Liver (tissue), 9 donors: Measurements from ENCODE around the gene ADAMTS2. TPM values are rescaled to one million over a fixed set of nuclear protein-coding genes. Genes with fewer than 3 reads are reported as not detected.

Source experiments
- DNase-seq: peaks from one replicate; pipeline ENCODE4 v3.0.0-alpha.2; 2017; ENCODE audit warnings: low spot score
- H3K27ac ChIP-seq, 2 donors: one replicate each; pipeline ENCODE4 v1.7.0; 2013; ENCODE audit warnings: inconsistent platforms in 2 of 2, low read length in 2 of 2, control low read depth in 1 of 2, low read depth in 1 of 2, mild to moderate bottlenecking in 1 of 2
- H3K27me3 ChIP-seq, 4 donors: one replicate each; pipeline versions ENCODE4 v1.6.1 to v1.7.0; 2013; ENCODE audit warnings: low read length in 3 of 4, inconsistent platforms in 1 of 4, mild to moderate bottlenecking in 1 of 4, moderate library complexity in 1 of 4; ENCODE audit not compliant: control insufficient read depth in 4 of 4, insufficient read depth in 4 of 4
- H3K36me3 ChIP-seq, 4 donors: one replicate each; pipeline versions ENCODE4 v1.6.1 to v1.7.0; 2013; ENCODE audit warnings: low read length in 3 of 4, mild to moderate bottlenecking in 3 of 4, low read depth in 1 of 4, moderate library complexity in 1 of 4; ENCODE audit not compliant: control insufficient read depth in 4 of 4, insufficient read depth in 3 of 4
- H3K4me1 ChIP-seq, 4 donors: one replicate each; pipeline versions ENCODE4 v1.6.1 to v1.7.0; 2013; ENCODE audit warnings: low read length in 3 of 4, mild to moderate bottlenecking in 3 of 4, moderate library complexity in 1 of 4; ENCODE audit not compliant: control insufficient read depth in 4 of 4, insufficient read depth in 4 of 4
- H3K4me3 ChIP-seq, 3 donors: one replicate each; pipeline versions ENCODE4 v1.6.1 to v1.7.0; 2013; ENCODE audit warnings: low read length in 3 of 3, control low read depth in 1 of 3, low read depth in 1 of 3, mild to moderate bottlenecking in 1 of 3
- H3K9ac ChIP-seq, 2 donors: one replicate each; pipeline ENCODE4 v1.7.0; 2013; ENCODE audit warnings: low read length in 2 of 2, mild to moderate bottlenecking in 2 of 2, moderate library complexity in 2 of 2, control low read depth in 1 of 2, low read depth in 1 of 2
- H3K9me3 ChIP-seq, 4 donors: one replicate each; pipeline versions ENCODE4 v1.6.1 to v1.7.0; 2013; ENCODE audit warnings: low read length in 3 of 4; ENCODE audit not compliant: control insufficient read depth in 4 of 4
- ATF3 ChIP-seq: IDR thresholded peaks from 2 replicates; pipeline ENCODE4 v1.6.1; 2016; ENCODE audit warnings: antibody characterized with exemption
- CTCF ChIP-seq: fragments of 150-350 bp; IDR thresholded peaks from 2 replicates; pipeline ENCODE4 v1.5.1; 2017; ENCODE audit warnings: improper control_type of control experiment, low read depth, low read length; ENCODE audit not compliant: missing input control
- FOXA1 ChIP-seq: IDR thresholded peaks from 2 replicates; pipeline ENCODE4 v1.6.1; 2016; ENCODE audit warnings: antibody characterized with exemption
- FOXA2 ChIP-seq: IDR thresholded peaks from 2 replicates; pipeline ENCODE4 v1.6.1; 2016; ENCODE audit warnings: antibody characterized with exemption
- GABPA ChIP-seq, 2 donors: IDR thresholded peaks in 1 of 2; conservative IDR thresholded peaks in 1 of 2; 2 replicates each; pipeline ENCODE4 v1.6.1; 2016; ENCODE audit warnings: antibody characterized with exemption in 2 of 2, mild to moderate bottlenecking in 1 of 2, moderate library complexity in 1 of 2
- HNF4A ChIP-seq, 2 donors: conservative IDR thresholded peaks; 2 replicates each; pipeline ENCODE4 v1.6.1; 2016; ENCODE audit warnings: antibody characterized with exemption in 2 of 2, mild to moderate bottlenecking in 2 of 2
- NR2F2 ChIP-seq: IDR thresholded peaks from 2 replicates; pipeline ENCODE4 v1.6.1; 2016; ENCODE audit warnings: antibody characterized with exemption
- RAD21 ChIP-seq, 2 donors: IDR thresholded peaks; 2 replicates each; pipeline ENCODE4 v1.6.1; 2016; ENCODE audit warnings: antibody characterized with exemption in 2 of 2, mild to moderate bottlenecking in 2 of 2
- SP1 ChIP-seq: IDR thresholded peaks from 2 replicates; pipeline ENCODE4 v1.6.1; 2018; ENCODE audit warnings: antibody characterized with exemption, mild to moderate bottlenecking
- ZBTB33 ChIP-seq: IDR thresholded peaks from 2 replicates; pipeline ENCODE4 v1.6.1; 2016; ENCODE audit warnings: antibody characterized with exemption
- WGBS: extraction: QIAGEN DNeasy Blood & Tissue Kit; methylation state at CpG from one replicate; pipeline ENCODE4 v1.1.7; 2013; 5-methylcytosine and 5-hydroxymethylcytosine counted together
- polyA plus RNA-seq, 2 donors: library from polyadenylated mRNA; stranded (reverse) in 1 of 2; unstranded in 1 of 2; fragments of 200-250 nt in 1 of 2; fragments of >200 nt in 1 of 2; fragmentation: Nextera tagmentation in 1 of 2; extraction: Ambion mirVana in 1 of 2; gene quantifications; one replicate each; pipeline versions ENCODE4 v1.2.1 to v1.2.3, GENCODE V29; 2013 to 2015
- total RNA-seq, 2 donors: library from RNA; depleted of rRNA; stranded (reverse); fragments of >200 nt; gene quantifications; one replicate each; pipeline ENCODE4 v1.2.3, GENCODE V29; 2014
- donor health status: healthy.
- donor health status: healthy.
- donor health status: healthy.
- donor health status: healthy.
- donor health status: healthy.

Gene ADAMTS2
- total and polyA plus RNA-seq, 4 donors = 2.7 to 24.3 (median 12.0) TPM

DNA sequence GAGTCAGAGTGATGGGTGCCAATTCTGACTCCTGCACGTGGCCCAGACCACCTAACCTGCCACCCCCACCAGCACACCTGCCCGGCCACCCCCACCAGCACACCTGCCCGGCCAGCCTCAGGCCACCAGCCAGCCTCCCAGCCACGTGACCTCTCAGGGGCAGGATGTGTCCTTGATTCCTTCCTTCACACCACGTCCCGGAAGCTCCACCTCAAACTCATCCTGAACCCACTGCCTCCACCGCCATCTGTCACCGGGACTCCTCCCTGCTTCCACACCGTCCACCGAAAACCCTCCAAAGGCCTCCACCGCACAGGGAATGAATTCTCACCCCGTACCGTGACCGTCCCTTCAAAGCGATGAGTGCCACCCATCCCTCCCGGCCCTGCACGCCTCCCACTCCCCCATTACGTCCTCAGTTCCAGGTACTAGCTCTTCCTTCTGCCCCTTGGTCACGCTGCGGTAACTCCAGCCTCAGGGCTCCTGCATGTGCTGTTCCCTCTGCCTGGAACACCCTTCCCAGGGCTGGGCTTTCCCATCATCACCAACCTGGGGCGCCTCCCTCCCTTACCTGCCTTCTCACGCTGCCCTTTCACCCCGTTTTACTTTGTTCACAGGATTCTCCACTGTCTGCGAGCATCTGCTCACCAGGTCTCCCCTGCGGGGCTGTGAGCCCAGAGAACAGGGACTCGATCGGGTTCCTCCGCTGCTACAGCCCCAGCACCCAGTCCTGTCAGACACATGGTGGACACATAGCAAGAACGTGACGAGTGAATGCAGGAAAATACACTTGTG is 82.9 kb downstream of the ADAMTS2 start (continued):
- TF ChIP-seq NR2F2 = no peak
- no peak for TF ChIP-seq FOXA2
- TF ChIP-seq ZBTB33 = no peak
- TF ChIP-seq HNF4A (conservative IDR thresholded peaks at IDR 0.05) = no peak
- TF ChIP-seq RAD21 (IDR thresholded peaks at IDR 0.05) = no peak
- no peak for TF ChIP-seq FOXA1
- TF ChIP-seq SP1 = no peak

GRCh38 chr5:179261301-179262125 is 83.7 kb downstream of the ADAMTS2 start:
- Histone ChIP-seq H3K4me1 (peaks cover 0 to 18% (median 15%) of the 10 kb centered on the region in 4 donors), H3K9me3 (no peaks in the 10 kb centered on the region), H3K9ac (no peak overlapping the region), H3K4me3 (no peak overlapping the region), H3K36me3 (no peaks in the 10 kb centered on the region), H3K27me3 (no peaks in the 10 kb centered on the region), H3K27ac (no peak overlapping the region)
- DNase-seq = no peak
- TF ChIP-seq RAD21 (IDR thresholded peaks at IDR 0.05) (peak in 1 of 2 donors; percentile 24), NR2F2 (no peak), GABPA (IDR thresholded peaks at IDR 0.05 in 1 of 2, conservative IDR thresholded peaks at IDR 0.05 in 1 of 2) (no peak), CTCF (no peak)
- WGBS = 68% methylated on average over 21 of the region's 21 CpGs

DNA sequence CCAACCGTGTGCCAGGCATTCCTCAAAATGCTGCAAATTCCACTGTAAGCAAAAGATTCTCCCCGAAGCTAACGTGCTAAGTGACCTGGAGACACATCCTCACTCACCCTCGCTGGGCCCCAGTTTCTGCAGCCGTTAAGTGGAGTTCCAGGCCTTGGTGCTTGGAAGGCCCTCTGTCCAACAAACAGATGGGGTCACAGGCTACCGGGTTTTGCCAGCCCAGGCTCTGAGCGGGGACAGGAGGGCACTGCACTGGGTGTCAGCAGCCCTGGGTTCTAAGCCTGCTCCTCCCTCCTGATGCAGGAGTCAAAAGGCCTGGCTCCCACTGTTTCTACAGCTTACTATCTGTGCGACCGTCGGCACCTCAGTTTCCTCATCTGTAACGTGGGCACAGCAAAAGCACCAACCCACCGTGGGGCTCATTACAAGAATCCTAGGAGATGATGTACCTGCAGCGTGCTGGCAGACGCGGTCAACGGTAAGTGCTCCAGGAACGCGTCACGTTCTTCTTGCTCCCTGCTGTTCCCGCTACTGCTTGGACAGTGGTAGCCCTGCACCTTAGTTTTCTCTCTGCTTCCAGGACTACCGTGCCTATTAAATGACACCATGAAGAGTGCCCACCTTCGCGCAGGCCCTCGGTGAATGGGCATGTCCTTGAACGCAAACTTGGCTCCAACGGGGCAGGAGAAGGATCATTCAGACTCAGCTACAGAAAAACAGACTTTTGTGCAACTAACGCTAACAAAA is 84.8 kb downstream of the ADAMTS2 start:
- Histone ChIP-seq H3K36me3 (no peaks in the 10 kb centered on the region), H3K4me1 (peaks cover 0 to 13% (median 10%) of the 10 kb centered on the region in 4 donors), H3K27me3 (no peaks in the 10 kb centered on the region), H3K27ac (no peak overlapping the region), H3K9me3 (no peaks in the 10 kb centered on the region), H3K9ac (no peak overlapping the region), H3K4me3 (no peak overlapping the region)
- TF ChIP-seq FOXA1 (no peak), ATF3 (no peak), ZBTB33 (no peak)
- WGBS = 87% methylated on average over 27 of the region's 27 CpGs
- DNase-seq = no peak
